SK-N-SH treated with all-trans-retinoic acid at 6 μM for 48 hours (cell line): ENCODE results near the gene SLCO3A1.

ENCODE experiments used
- ATAC-seq: fragments of 200-7000 bp; cut with Tn5 transposase; 3 replicates; pipeline ENCODE4 v1.9.1; 2020; ENCODE audit warnings: mild to moderate bottlenecking, moderate library complexity
- ARNTL ChIP-seq: fragments of 450-650 bp; formaldehyde crosslinking; IDR thresholded peaks from 2 replicates; pipeline ENCODE4 v1.5.0; 2020; ENCODE audit warnings: low read depth, mild to moderate bottlenecking, moderate library complexity, borderline replicate concordance
- CREB5 ChIP-seq: fragments of 250-450 bp; sonication (Bioruptor Pico); IDR thresholded peaks from 2 replicates; pipeline ENCODE4 v1.5.1; 2020; ENCODE audit warnings: low read depth, mild to moderate bottlenecking, moderate library complexity
- CSDC2 ChIP-seq: fragments of 250-450 bp; sonication (Bioruptor Pico); IDR thresholded peaks from 2 replicates; pipeline ENCODE4 v1.5.0; 2020; ENCODE audit warnings: mild to moderate bottlenecking, moderate library complexity
- ESRRG ChIP-seq: fragments of 250-450 bp; sonication (Bioruptor Pico); IDR thresholded peaks from 2 replicates; pipeline ENCODE4 v1.6.1; 2021; ENCODE audit warnings: mild to moderate bottlenecking
- GLIS3 ChIP-seq: fragments of 250-450 bp; sonication (Bioruptor Pico); IDR thresholded peaks from 2 replicates; pipeline ENCODE4 v1.5.0; 2020; ENCODE audit warnings: mild to moderate bottlenecking, moderate library complexity
- ISL1 ChIP-seq: fragments of 250-450 bp; sonication (Bioruptor Pico); IDR thresholded peaks from 2 replicates; pipeline ENCODE4 v2.1.2; 2022; ENCODE audit warnings: mild to moderate bottlenecking, moderate library complexity
- OSR1 ChIP-seq: fragments of 250-450 bp; sonication (Bioruptor Pico); IDR thresholded peaks from 2 replicates; pipeline ENCODE4 v1.8.0; 2022; ENCODE audit warnings: moderate library complexity, mild to moderate bottlenecking, inconsistent platforms
- PATZ1 ChIP-seq: fragments of 250-450 bp; sonication (Bioruptor Pico); IDR thresholded peaks from 2 replicates; pipeline ENCODE4 v1.8.0; 2020; ENCODE audit warnings: mild to moderate bottlenecking, moderate library complexity, borderline replicate concordance
- PPARA ChIP-seq: fragments of 250-450 bp; sonication (Bioruptor Pico); IDR thresholded peaks from 2 replicates; pipeline ENCODE4 v1.5.0; 2020; ENCODE audit warnings: mild to moderate bottlenecking, borderline replicate concordance
- RARB ChIP-seq: fragments of 250-450 bp; sonication (Bioruptor Pico); IDR thresholded peaks from 2 replicates; pipeline ENCODE4 v1.8.0; 2021; ENCODE audit warnings: mild to moderate bottlenecking, moderate library complexity
- SNAI2 ChIP-seq: fragments of 250-450 bp; sonication (Bioruptor Pico); IDR thresholded peaks from 2 replicates; pipeline ENCODE4 v1.5.0; 2020; ENCODE audit warnings: mild to moderate bottlenecking, moderate library complexity
- TOX ChIP-seq: fragments of 250-450 bp; sonication (Bioruptor Pico); IDR thresholded peaks from 2 replicates; pipeline ENCODE4 v1.8.0; 2021; ENCODE audit warnings: mild to moderate bottlenecking, moderate library complexity, borderline replicate concordance
- TSHZ2 ChIP-seq: fragments of 250-450 bp; sonication (Bioruptor Pico); IDR thresholded peaks from 2 replicates; pipeline ENCODE4 v1.5.0; 2020; ENCODE audit warnings: mild to moderate bottlenecking, moderate library complexity
- ZC3H10 ChIP-seq: fragments of 250-450 bp; sonication (Bioruptor Pico); IDR thresholded peaks from 2 replicates; pipeline ENCODE4 v1.5.1; 2021; ENCODE audit warnings: mild to moderate bottlenecking, moderate library complexity
- ZFP3 ChIP-seq: fragments of 250-450 bp; sonication (Bioruptor Pico); IDR thresholded peaks from 2 replicates; pipeline ENCODE4 v1.5.0; 2020; ENCODE audit warnings: mild to moderate bottlenecking, moderate library complexity
- ZFP30 ChIP-seq: fragments of 450-650 bp; formaldehyde crosslinking; IDR thresholded peaks from 2 replicates; pipeline ENCODE4 v1.5.0; 2022; ENCODE audit warnings: mild to moderate bottlenecking, moderate library complexity
- ZNF565 ChIP-seq: fragments of 450-650 bp; formaldehyde crosslinking; conservative IDR thresholded peaks from 2 replicates; pipeline ENCODE4 v1.5.0; 2020; ENCODE audit warnings: low read depth, mild to moderate bottlenecking, moderate library complexity
- ZNF70 ChIP-seq: fragments of 450-650 bp; formaldehyde crosslinking; IDR thresholded peaks from 2 replicates; pipeline ENCODE4 v1.5.0; 2020; ENCODE audit warnings: mild to moderate bottlenecking, moderate library complexity
- ZNF8 ChIP-seq: fragments of 450-650 bp; formaldehyde crosslinking; IDR thresholded peaks from 2 replicates; pipeline ENCODE4 v1.5.0; 2020; ENCODE audit warnings: mild to moderate bottlenecking, moderate library complexity

Gene SLCO3A1

GRCh38 chr15:92157666-92158298 lies 304.3 kb downstream of the SLCO3A1 start:
- no peak for TF ChIP-seq PPARA
- no peak for TF ChIP-seq ZC3H10 (CRISPR knock-in tag)
- no peak for TF ChIP-seq CSDC2
- no peak for TF ChIP-seq CREB5 (CRISPR knock-in tag)
- no peak for TF ChIP-seq OSR1 (CRISPR knock-in tag)
- TF ChIP-seq GLIS3 (CRISPR knock-in tag), result no peak
- TF ChIP-seq ARNTL (CRISPR knock-in tag), result no peak
- TF ChIP-seq ZNF8 (CRISPR knock-in tag), result no peak
- no peak for TF ChIP-seq ZFP30 (CRISPR knock-in tag)
- no peak for TF ChIP-seq PATZ1
- TF ChIP-seq ZNF565 (CRISPR knock-in tag), result no peak
- no peak for ATAC-seq

GRCh38 chr15:92158426-92158825 lies 304.9 kb downstream of the SLCO3A1 start:
- TF ChIP-seq ZFP3 (CRISPR knock-in tag) (no peak), ESRRG (CRISPR knock-in tag) (no peak), RARB (no peak), PATZ1 (no peak), SNAI2 (CRISPR knock-in tag) (no peak), ZNF70 (CRISPR knock-in tag) (no peak), CREB5 (CRISPR knock-in tag) (no peak)
- ATAC-seq, result no peak

- no peak for TF ChIP-seq TSHZ2 (CRISPR knock-in tag)
- TF ChIP-seq ZC3H10 (CRISPR knock-in tag), result no peak
- TF ChIP-seq ZFP30 (CRISPR knock-in tag), result no peak
- no peak for TF ChIP-seq RARB
- TF ChIP-seq CREB5 (CRISPR knock-in tag), result no peak
- no peak for TF ChIP-seq SNAI2 (CRISPR knock-in tag)
- TF ChIP-seq ARNTL (CRISPR knock-in tag), result no peak
- no peak for TF ChIP-seq TOX (CRISPR knock-in tag)
- no peak for TF ChIP-seq ZNF565 (CRISPR knock-in tag)
- TF ChIP-seq ISL1 (CRISPR knock-in tag), result no peak
- no peak for TF ChIP-seq PATZ1
- TF ChIP-seq ESRRG (CRISPR knock-in tag), result no peak
- TF ChIP-seq OSR1 (CRISPR knock-in tag), result no peak
- TF ChIP-seq CSDC2, result no peak
- TF ChIP-seq ZFP3 (CRISPR knock-in tag), result no peak
- no peak for TF ChIP-seq ZNF8 (CRISPR knock-in tag)
- TF ChIP-seq, all 23 proteins: peak for 0
- ATAC-seq, result no peak
These were observed 306.0 kb downstream of the SLCO3A1 start for GRCh38 chr15:92159481-92159880.
